Right lobe of liver (tissue), 4 donors: ENCODE data around the gene POLG2.

Experiments
- POLR2A ChIP-seq: fragments of 450-650 bp; IDR thresholded peaks from one replicate; pipeline ENCODE4 v1.6.1; 2017; ENCODE audit warnings: antibody characterized with exemption, mild to moderate bottlenecking
- TF ChIP-seq, protein P1 (sequence below), 4 donors: fragments of 200-600 bp in 3 of 4; fragments of 450-650 bp in 1 of 4; IDR thresholded peaks; one replicate each; pipeline versions ENCODE4 v1.5.1 to v1.8.0; 2016 to 2022; ENCODE audit warnings: antibody characterized with exemption in 4 of 4, mild to moderate bottlenecking in 2 of 4
- donor health status: DM: no; HTN: no; CAD: no.
- donor health status: DM: no; HTN: no; CAD: no.
- donor health status: DM: no; HTN: yes; CAD: no.

DNA sequence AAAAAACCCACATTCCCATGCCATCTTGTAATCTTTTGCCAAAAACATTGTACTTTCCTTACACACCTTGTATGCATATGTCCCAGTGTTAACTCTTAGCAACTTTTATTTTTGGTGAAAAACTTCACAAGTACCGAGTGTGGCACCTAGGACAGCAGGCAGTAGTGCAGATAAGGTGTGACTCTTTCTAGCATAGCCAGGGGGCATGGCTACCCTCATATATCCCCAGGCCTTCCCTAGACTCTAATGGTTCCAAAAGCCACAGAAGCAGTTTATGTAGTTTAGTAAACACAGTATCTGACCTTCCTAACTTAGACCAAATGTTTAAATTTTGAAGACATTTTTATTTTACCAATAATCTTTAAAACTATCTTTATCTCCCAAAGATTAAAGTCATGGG, 68.4 kb downstream of the POLG2 start:
- no peak for TF ChIP-seq POLR2A
- TF ChIP-seq, protein P1, sequence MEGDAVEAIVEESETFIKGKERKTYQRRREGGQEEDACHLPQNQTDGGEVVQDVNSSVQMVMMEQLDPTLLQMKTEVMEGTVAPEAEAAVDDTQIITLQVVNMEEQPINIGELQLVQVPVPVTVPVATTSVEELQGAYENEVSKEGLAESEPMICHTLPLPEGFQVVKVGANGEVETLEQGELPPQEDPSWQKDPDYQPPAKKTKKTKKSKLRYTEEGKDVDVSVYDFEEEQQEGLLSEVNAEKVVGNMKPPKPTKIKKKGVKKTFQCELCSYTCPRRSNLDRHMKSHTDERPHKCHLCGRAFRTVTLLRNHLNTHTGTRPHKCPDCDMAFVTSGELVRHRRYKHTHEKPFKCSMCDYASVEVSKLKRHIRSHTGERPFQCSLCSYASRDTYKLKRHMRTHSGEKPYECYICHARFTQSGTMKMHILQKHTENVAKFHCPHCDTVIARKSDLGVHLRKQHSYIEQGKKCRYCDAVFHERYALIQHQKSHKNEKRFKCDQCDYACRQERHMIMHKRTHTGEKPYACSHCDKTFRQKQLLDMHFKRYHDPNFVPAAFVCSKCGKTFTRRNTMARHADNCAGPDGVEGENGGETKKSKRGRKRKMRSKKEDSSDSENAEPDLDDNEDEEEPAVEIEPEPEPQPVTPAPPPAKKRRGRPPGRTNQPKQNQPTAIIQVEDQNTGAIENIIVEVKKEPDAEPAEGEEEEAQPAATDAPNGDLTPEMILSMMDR (IDR thresholded peaks at IDR 0.05), result no peak
